ENCODE results near the gene TIRAP.

Gene TIRAP

GRCh38 chr11:126277322-126277721 lies 5.6 kb upstream of the TIRAP start:
- H3K4me1 Mint-ChIP-seq: peaks cover 30% of the 10 kb centered on the region
- H3K27ac Mint-ChIP-seq: no peak overlapping the region
- H3K9me3 Mint-ChIP-seq: no peaks in the 10 kb centered on the region
- H3K36me3 Mint-ChIP-seq: peaks cover 34% of the 10 kb centered on the region
- no peak for DNase-seq (ENCODE audit: low spot score in 2 of 2)
- ATAC-seq: no peak
- no peak overlapping the region for H3K4me3 Mint-ChIP-seq

- Mint-ChIP-seq H3K4me3 (no peak overlapping the region), H3K9me3 (no peaks in the 10 kb centered on the region), H3K36me3 (peaks cover 33% of the 10 kb centered on the region), H3K4me1 (peaks cover 32% of the 10 kb centered on the region), H3K27ac (no peak overlapping the region)
- ATAC-seq: no peak
- no peak for DNase-seq (ENCODE audit: low spot score in 2 of 2)
These were observed 5.1 kb upstream of the TIRAP start for GRCh38 chr11:126277780-126278179.

GRCh38 chr11:126279191-126279590 lies 3.7 kb upstream of the TIRAP start:
- no peak overlapping the region for H3K27ac Mint-ChIP-seq
- no peaks in the 10 kb centered on the region for H3K9me3 Mint-ChIP-seq
- H3K4me1 Mint-ChIP-seq: peaks cover 40% of the 10 kb centered on the region
- no peak overlapping the region for H3K4me3 Mint-ChIP-seq
- H3K36me3 Mint-ChIP-seq: peaks cover 33% of the 10 kb centered on the region
- no peak for ATAC-seq
- DNase-seq (ENCODE audit: low spot score in 2 of 2): no peak

GRCh38 chr11:126280595-126280994 lies 2.3 kb upstream of the TIRAP start:
- peaks cover 51% of the 10 kb centered on the region for H3K4me1 Mint-ChIP-seq
- H3K9me3 Mint-ChIP-seq: no peaks in the 10 kb centered on the region
- DNase-seq (ENCODE audit: low spot score in 2 of 2): no peak
- ATAC-seq: no peak
- peaks cover 21% of the 10 kb centered on the region for H3K36me3 Mint-ChIP-seq
- H3K27ac Mint-ChIP-seq: peak overlapping the region; percentile 65
- no peak overlapping the region for H3K4me3 Mint-ChIP-seq

GRCh38 chr11:126281245-126281644 lies 1.6 kb upstream of the TIRAP start:
- H3K9me3 Mint-ChIP-seq: no peaks in the 10 kb centered on the region
- peak overlapping the region; percentile 94 for H3K4me3 Mint-ChIP-seq
- no peak for DNase-seq (ENCODE audit: low spot score in 2 of 2)
- peaks cover 16% of the 10 kb centered on the region for H3K36me3 Mint-ChIP-seq
- peaks cover 45% of the 10 kb centered on the region for H3K4me1 Mint-ChIP-seq
- ATAC-seq: no peak
- peak overlapping the region; percentile 98 for H3K27ac Mint-ChIP-seq

- Mint-ChIP-seq H3K36me3 (peaks cover 16% of the 10 kb centered on the region), H3K4me1 (peaks cover 45% of the 10 kb centered on the region), H3K27ac (peak overlapping the region; percentile 98), H3K4me3 (peak overlapping the region; percentile 94), H3K9me3 (no peaks in the 10 kb centered on the region)
- DNase-seq (ENCODE audit: low spot score in 2 of 2) (no peak), ATAC-seq (no peak)
These were observed 1.2 kb upstream of the TIRAP start for GRCh38 chr11:126281666-126282175.

GRCh38 chr11:126282361-126282735 lies 545 bp upstream of the TIRAP start:
- peaks cover 17% of the 10 kb centered on the region for H3K36me3 Mint-ChIP-seq
- peaks cover 45% of the 10 kb centered on the region for H3K4me1 Mint-ChIP-seq
- no peaks in the 10 kb centered on the region for H3K9me3 Mint-ChIP-seq
- DNase-seq (ENCODE audit: low spot score in 2 of 2) (peak in 1 of 2 donors; percentile 58), ATAC-seq (peak; percentile 26)
- peak overlapping the region; percentile 94 for H3K4me3 Mint-ChIP-seq
- H3K27ac Mint-ChIP-seq: peak overlapping the region; percentile 98

GRCh38 chr11:126284829-126285228 lies 1.9 kb downstream of the TIRAP start:
- peak overlapping the region; percentile 94 for H3K4me3 Mint-ChIP-seq
- peaks cover 40% of the 10 kb centered on the region for H3K4me1 Mint-ChIP-seq
- DNase-seq (ENCODE audit: low spot score in 2 of 2) (peak; percentile 71 to 87), ATAC-seq (peak; percentile 77)
- peaks cover 28% of the 10 kb centered on the region for H3K36me3 Mint-ChIP-seq
- H3K27ac Mint-ChIP-seq: peak overlapping the region; percentile 61
- no peaks in the 10 kb centered on the region for H3K9me3 Mint-ChIP-seq

GRCh38 chr11:126288237-126288636 lies 5.3 kb downstream of the TIRAP start:
- DNase-seq (ENCODE audit: low spot score in 2 of 2): no peak
- H3K27ac Mint-ChIP-seq: no peak overlapping the region
- H3K4me3 Mint-ChIP-seq: no peak overlapping the region
- no peak for ATAC-seq
- H3K9me3 Mint-ChIP-seq: no peaks in the 10 kb centered on the region
- peaks cover 20% of the 10 kb centered on the region for H3K4me1 Mint-ChIP-seq
- peaks cover 51% of the 10 kb centered on the region for H3K36me3 Mint-ChIP-seq

- no peaks in the 10 kb centered on the region for H3K9me3 Mint-ChIP-seq
- no peak for DNase-seq (ENCODE audit: low spot score in 2 of 2)
- H3K36me3 Mint-ChIP-seq: peaks cover 73% of the 10 kb centered on the region
- H3K4me3 Mint-ChIP-seq: no peak overlapping the region
- H3K27ac Mint-ChIP-seq: no peak overlapping the region
- no peak for ATAC-seq
- H3K4me1 Mint-ChIP-seq: peaks cover 12% of the 10 kb centered on the region
These were observed 8.0 kb downstream of the TIRAP start for GRCh38 chr11:126290887-126291286.

GRCh38 chr11:126293726-126294125 lies 10.8 kb downstream of the TIRAP start:
- Mint-ChIP-seq H3K27ac (peak overlapping the region; percentile 33), H3K9me3 (no peaks in the 10 kb centered on the region), H3K36me3 (peaks cover 86% of the 10 kb centered on the region), H3K4me1 (peaks cover 12% of the 10 kb centered on the region), H3K4me3 (no peak overlapping the region)
- no peak for DNase-seq (ENCODE audit: low spot score in 2 of 2)
- ATAC-seq: no peak

GRCh38 chr11:126297004-126297403 lies 14.1 kb downstream of the TIRAP start:
- Mint-ChIP-seq H3K36me3 (peaks cover 95% of the 10 kb centered on the region), H3K4me3 (no peak overlapping the region), H3K27ac (no peak overlapping the region)

GRCh38 chr11:126303623-126304456 lies 20.9 kb downstream of the TIRAP start, which contains the start of gene DCPS:
DCPS (plus strand) TSS chr11:126304060; CDS start chr11:126304081, 21 bp downstream.
- peak within 1 kb of the TSS; percentile 97 for H3K27ac Mint-ChIP-seq
- DNase-seq (ENCODE audit: low spot score in 2 of 2) (peak; percentile 88 to 94), ATAC-seq (peak; percentile 97)
- H3K36me3 Mint-ChIP-seq: peaks cover 87% of the 10 kb centered on the region
- H3K4me1 Mint-ChIP-seq: peaks cover 24% of the 10 kb centered on the region
- H3K9me3 Mint-ChIP-seq: no peaks in the 10 kb centered on the region
- H3K4me3 Mint-ChIP-seq: peak within 1 kb of the TSS; percentile 93

More at GRCh38 chr11:126297004-126297403, 14.1 kb downstream of the TIRAP start:
- Mint-ChIP-seq H3K9me3 (no peaks in the 10 kb centered on the region), H3K4me1 (peaks cover 12% of the 10 kb centered on the region)
- ATAC-seq: no peak
- DNase-seq (ENCODE audit: low spot score in 2 of 2): no peak

- peak in 1 of 2 donors; percentile 62 for DNase-seq (ENCODE audit: low spot score in 2 of 2)
- Mint-ChIP-seq H3K36me3 (peaks cover 87% of the 10 kb centered on the region), H3K27ac (peak overlapping the region; percentile 97), H3K4me3 (peak overlapping the region; percentile 93), H3K4me1 (peaks cover 24% of the 10 kb centered on the region), H3K9me3 (no peaks in the 10 kb centered on the region)
- peak; percentile 1 for ATAC-seq
These were observed 21.7 kb downstream of the TIRAP start for GRCh38 chr11:126304457-126305075.

GRCh38 chr11:126305699-126306098 lies 22.8 kb downstream of the TIRAP start:
- ATAC-seq: peak; percentile 63

More at GRCh38 chr11:126305699-126306098, 22.8 kb downstream of the TIRAP start:
- Mint-ChIP-seq H3K4me1 (peaks cover 35% of the 10 kb centered on the region), H3K27ac (peak overlapping the region; percentile 97), H3K36me3 (peaks cover 87% of the 10 kb centered on the region), H3K9me3 (no peaks in the 10 kb centered on the region), H3K4me3 (peak overlapping the region; percentile 93)
- DNase-seq (ENCODE audit: low spot score in 2 of 2): no peak
